ENCODE results near the gene TAC4.

TAC4 gene

DNA sequence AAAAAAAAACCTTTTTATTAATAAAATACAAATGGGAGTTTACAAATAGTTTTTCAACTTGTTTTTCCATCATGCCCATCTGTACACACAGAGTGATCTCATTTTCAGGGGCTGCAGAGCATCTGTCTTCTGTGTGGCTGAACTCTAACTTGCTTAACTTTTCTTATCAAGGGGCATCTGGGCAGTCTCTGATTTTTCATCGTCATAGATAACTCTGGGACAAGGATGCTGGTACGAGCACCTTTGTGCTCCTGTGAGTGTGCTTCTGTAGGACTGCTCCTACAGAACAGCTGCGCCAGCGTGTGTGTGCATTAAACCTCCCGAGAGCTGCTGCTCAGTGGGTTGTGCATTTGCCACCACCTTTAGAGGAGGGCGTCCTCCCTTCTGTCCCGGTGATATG, 34.6 kb upstream of the TAC4 start:
- H3K9me3 Mint-ChIP-seq, result no peaks in the 10 kb centered on the region
- no peak overlapping the region for H3K4me3 Mint-ChIP-seq
- DNase-seq (no peak), ATAC-seq (replicated peaks) (no peak)
- H3K27ac Mint-ChIP-seq, result no peak overlapping the region
- peaks cover 4 to 8% of the 10 kb centered on the region in 2 donors for H3K4me1 Mint-ChIP-seq (ENCODE audit: low read depth in 2 of 2)
- peaks cover 3% of the 10 kb centered on the region for H3K36me3 Mint-ChIP-seq (ENCODE audit: insufficient read depth)
- H3K27me3 Mint-ChIP-seq, result peaks cover 65 to 91% of the 10 kb centered on the region in 2 donors

- H3K9me3 Mint-ChIP-seq, result no peaks in the 10 kb centered on the region
- DNase-seq (no peak), ATAC-seq (replicated peaks) (no peak)
- H3K27ac Mint-ChIP-seq, result no peak overlapping the region
- H3K4me3 Mint-ChIP-seq, result no peak overlapping the region
- H3K4me1 Mint-ChIP-seq (ENCODE audit: low read depth in 2 of 2), result peaks cover 4 to 8% of the 10 kb centered on the region in 2 donors
- H3K36me3 Mint-ChIP-seq (ENCODE audit: insufficient read depth), result peaks cover 3% of the 10 kb centered on the region
- H3K27me3 Mint-ChIP-seq, result peaks cover 63 to 81% of the 10 kb centered on the region in 2 donors
Measured at GRCh38 chr17:49881054-49881402, 33.2 kb upstream of the TAC4 start.

DNA sequence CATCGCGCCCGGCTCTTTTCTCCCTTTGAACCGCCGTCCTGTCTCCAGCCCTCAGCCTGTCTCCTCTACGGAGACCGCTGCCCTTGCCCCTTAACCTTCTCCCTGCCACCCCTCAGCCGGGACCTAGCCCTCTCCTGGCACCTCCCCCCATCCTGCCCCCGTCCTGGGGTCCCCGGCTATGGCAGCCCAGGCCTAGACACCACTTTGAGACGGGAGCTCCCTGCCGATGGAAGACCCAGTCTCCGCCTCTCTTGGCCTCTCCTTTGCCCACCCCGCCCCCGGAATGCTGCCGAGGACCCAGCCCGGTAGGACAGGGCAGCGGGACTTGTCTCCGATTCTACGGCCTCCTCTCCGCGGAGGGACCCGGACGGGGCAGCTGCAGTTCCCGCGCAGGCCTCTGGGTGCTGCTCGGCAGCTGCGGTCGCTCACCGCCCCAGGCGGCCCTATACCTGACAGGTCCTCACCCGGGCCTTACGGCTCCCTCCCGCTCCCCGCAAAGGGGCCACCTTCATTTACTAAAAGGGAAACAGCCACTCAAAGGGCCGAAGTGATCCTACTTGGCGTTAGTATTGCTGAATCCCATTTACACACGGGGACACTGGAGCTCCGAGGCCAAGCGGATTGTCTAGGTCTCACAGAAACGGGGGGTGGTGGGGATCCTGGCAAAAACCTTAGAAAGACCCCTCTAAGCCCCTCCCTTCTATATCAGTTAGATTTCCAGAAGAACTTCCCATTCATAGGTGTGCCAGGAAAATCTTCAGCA, 32.6 kb upstream of the TAC4 start:
- Mint-ChIP-seq H3K36me3 (ENCODE audit: insufficient read depth) (peaks cover 3% of the 10 kb centered on the region), H3K4me3 (peak overlapping the region; percentile 38 to 58), H3K27ac (no peak overlapping the region), H3K27me3 (peaks cover 60 to 80% of the 10 kb centered on the region in 2 donors), H3K9me3 (no peaks in the 10 kb centered on the region), H3K4me1 (ENCODE audit: low read depth in 2 of 2) (peaks cover 4 to 8% of the 10 kb centered on the region in 2 donors)
- ATAC-seq (replicated peaks) (peak; percentile 99), DNase-seq (peak; percentile 64 to 71 (median 68))

- Mint-ChIP-seq H3K9me3 (no peaks in the 10 kb centered on the region), H3K27ac (no peak overlapping the region), H3K4me3 (no peak overlapping the region), H3K27me3 (peaks cover 62 to 80% of the 10 kb centered on the region in 2 donors), H3K4me1 (ENCODE audit: low read depth in 2 of 2) (peaks cover 4 to 8% of the 10 kb centered on the region in 2 donors), H3K36me3 (ENCODE audit: insufficient read depth) (peaks cover 3% of the 10 kb centered on the region)
- DNase-seq, result no peak
- no peak for ATAC-seq (replicated peaks)
Measured at GRCh38 chr17:49878931-49879904, 31.3 kb upstream of the TAC4 start.

DNA sequence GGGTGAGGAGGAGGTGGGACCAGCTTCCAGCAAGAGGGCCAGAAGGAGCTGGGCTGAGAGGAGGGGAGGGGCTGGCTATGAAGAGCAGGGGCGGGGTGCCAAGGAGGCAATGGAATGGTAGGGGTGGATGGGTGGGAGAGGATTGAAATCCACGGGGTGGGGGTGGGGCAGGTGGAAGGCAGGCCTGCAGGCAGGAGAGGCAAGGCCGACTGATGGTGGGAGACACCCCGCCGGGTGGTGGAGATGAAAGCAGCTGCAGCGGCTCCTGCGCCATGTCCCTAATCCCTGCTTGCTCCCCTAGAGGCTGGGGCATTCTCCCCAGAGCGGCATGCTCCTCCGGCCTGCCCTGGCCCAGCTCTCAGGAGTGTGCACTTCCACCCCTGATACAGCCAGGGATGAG, 27.8 kb upstream of the TAC4 start:
- no peak overlapping the region for H3K4me3 Mint-ChIP-seq
- H3K27me3 Mint-ChIP-seq, result peaks cover 45 to 66% of the 10 kb centered on the region in 2 donors

GRCh38 chr17:49874911-49875310, 27.0 kb upstream of the TAC4 start:
- Mint-ChIP-seq H3K36me3 (ENCODE audit: insufficient read depth) (peaks cover 3% of the 10 kb centered on the region), H3K27me3 (peaks cover 46 to 58% of the 10 kb centered on the region in 2 donors), H3K4me1 (ENCODE audit: low read depth in 2 of 2) (peaks cover 0 to 9% of the 10 kb centered on the region in 2 donors), H3K27ac (no peak overlapping the region), H3K9me3 (no peaks in the 10 kb centered on the region), H3K4me3 (no peak overlapping the region)
- DNase-seq, result no peak
- no peak for ATAC-seq (replicated peaks)

More for the DNA sequence above, 27.8 kb upstream of the TAC4 start:
- Mint-ChIP-seq H3K27ac (no peak overlapping the region), H3K36me3 (ENCODE audit: insufficient read depth) (peaks cover 3% of the 10 kb centered on the region), H3K4me1 (ENCODE audit: low read depth in 2 of 2) (peaks cover 6 to 12% of the 10 kb centered on the region in 2 donors), H3K9me3 (no peaks in the 10 kb centered on the region)
- ATAC-seq (replicated peaks) (no peak), DNase-seq (no peak)

DNA sequence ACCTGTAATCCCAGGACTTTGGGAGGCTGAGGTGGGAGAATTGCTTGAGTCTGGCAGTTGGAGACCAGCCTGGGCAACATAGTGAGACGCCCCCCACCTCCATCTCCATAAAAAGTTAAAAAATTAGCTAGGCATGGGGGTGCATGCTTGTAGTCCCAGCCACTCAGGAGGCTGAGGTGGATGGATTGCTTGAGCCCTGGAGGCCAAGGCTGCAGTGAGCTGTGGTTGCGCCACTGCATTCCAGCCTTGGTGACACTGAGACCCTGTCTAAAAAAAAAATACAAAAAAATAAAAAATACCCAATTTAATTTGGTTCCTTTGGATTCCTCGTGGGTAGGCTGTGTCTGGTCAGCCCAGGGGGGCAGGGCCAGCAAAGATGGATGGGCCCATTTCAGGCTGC, 26.1 kb upstream of the TAC4 start:
- H3K36me3 Mint-ChIP-seq (ENCODE audit: insufficient read depth), result peaks cover 3% of the 10 kb centered on the region
- DNase-seq, result no peak
- H3K9me3 Mint-ChIP-seq, result no peaks in the 10 kb centered on the region
- H3K27me3 Mint-ChIP-seq, result peaks cover 39 to 48% of the 10 kb centered on the region in 2 donors
- H3K4me1 Mint-ChIP-seq (ENCODE audit: low read depth in 2 of 2), result peaks cover 0 to 8% of the 10 kb centered on the region in 2 donors
- H3K4me3 Mint-ChIP-seq, result no peak overlapping the region
- ATAC-seq (replicated peaks), result no peak
- no peak overlapping the region for H3K27ac Mint-ChIP-seq

- Mint-ChIP-seq H3K36me3 (ENCODE audit: insufficient read depth) (peaks cover 3% of the 10 kb centered on the region), H3K27me3 (peaks cover 38 to 46% of the 10 kb centered on the region in 2 donors), H3K4me1 (ENCODE audit: low read depth in 2 of 2) (peaks cover 0 to 8% of the 10 kb centered on the region in 2 donors), H3K9me3 (no peaks in the 10 kb centered on the region), H3K4me3 (no peak overlapping the region), H3K27ac (no peak overlapping the region)
- DNase-seq (no peak), ATAC-seq (replicated peaks) (no peak)
Measured at GRCh38 chr17:49873466-49873865, 25.6 kb upstream of the TAC4 start.

DNA sequence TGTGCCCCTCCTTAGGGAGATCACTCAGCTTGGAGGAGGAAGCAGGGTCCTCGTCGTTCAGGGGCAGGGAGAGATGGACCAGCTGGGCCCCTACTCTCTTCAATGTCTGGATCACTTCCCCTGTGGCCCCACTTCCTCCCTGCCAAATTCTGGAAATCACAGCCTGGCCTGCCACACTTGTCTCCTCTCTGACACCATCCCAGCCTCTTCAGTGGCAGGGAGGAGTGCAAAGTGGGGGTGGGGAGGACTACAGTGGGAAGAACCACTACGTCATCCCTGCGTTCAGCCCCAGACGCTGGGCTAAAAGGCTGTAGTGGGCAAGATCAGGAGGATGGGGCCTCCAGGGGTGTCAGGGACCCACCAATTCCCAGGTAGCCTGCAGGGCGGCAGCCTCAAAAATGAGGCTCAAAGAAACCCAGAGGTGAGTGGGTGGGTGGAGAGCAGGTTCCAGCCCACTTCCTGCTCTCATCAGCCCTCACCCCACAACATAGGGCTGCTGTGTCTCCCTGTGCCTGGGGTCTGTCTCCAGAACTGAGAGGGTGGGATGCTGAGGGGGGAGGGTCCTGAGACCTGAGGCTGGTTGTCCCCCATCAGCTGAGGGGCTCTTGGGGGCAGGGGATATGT, 25.0 kb upstream of the TAC4 start:
- H3K36me3 Mint-ChIP-seq (ENCODE audit: insufficient read depth), result peaks cover 3% of the 10 kb centered on the region
- DNase-seq, result no peak
- no peak for ATAC-seq (replicated peaks)
- H3K9me3 Mint-ChIP-seq, result no peaks in the 10 kb centered on the region
- H3K27ac Mint-ChIP-seq, result peak overlapping the region in 1 of 2 donors; percentile 22
- peaks cover 0 to 8% of the 10 kb centered on the region in 2 donors for H3K4me1 Mint-ChIP-seq (ENCODE audit: low read depth in 2 of 2)
- peaks cover 34 to 41% of the 10 kb centered on the region in 2 donors for H3K27me3 Mint-ChIP-seq
- H3K4me3 Mint-ChIP-seq, result no peak overlapping the region

DNA sequence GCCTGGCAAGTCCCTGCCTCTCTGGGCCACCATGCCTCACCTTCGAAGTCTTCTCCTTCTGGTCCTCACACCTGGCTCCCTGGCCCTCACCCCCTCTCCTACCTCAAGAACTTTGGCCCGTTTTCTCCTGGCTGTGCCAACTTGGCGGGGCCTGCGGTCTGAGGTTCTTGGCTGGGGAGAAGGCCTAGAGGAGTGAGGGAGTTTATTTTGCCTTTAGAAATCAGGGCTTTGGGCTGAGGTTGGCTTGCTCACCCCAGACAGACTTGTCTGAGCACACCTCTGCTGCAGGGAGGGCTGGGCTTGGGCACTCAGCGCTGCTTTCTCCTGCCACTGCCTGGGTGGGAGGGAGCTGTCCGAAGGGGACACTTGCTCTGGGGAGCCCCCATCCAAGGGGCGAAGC, 23.3 kb upstream of the TAC4 start:
- ATAC-seq (replicated peaks), result no peak
- Mint-ChIP-seq H3K27ac (no peak overlapping the region), H3K27me3 (peaks cover 27 to 32% of the 10 kb centered on the region in 2 donors), H3K4me1 (ENCODE audit: low read depth in 2 of 2) (peaks cover 0 to 8% of the 10 kb centered on the region in 2 donors), H3K36me3 (ENCODE audit: insufficient read depth) (peaks cover 3% of the 10 kb centered on the region), H3K4me3 (no peak overlapping the region), H3K9me3 (no peaks in the 10 kb centered on the region)
- no peak for DNase-seq

GRCh38 chr17:49870298-49870697, 22.4 kb upstream of the TAC4 start:
- no peak for DNase-seq
- Mint-ChIP-seq H3K27me3 (peaks cover 23 to 26% of the 10 kb centered on the region in 2 donors), H3K4me1 (ENCODE audit: low read depth in 2 of 2) (peaks cover 0 to 8% of the 10 kb centered on the region in 2 donors), H3K4me3 (no peak overlapping the region), H3K36me3 (ENCODE audit: insufficient read depth) (peaks cover 3% of the 10 kb centered on the region), H3K9me3 (no peaks in the 10 kb centered on the region), H3K27ac (no peak overlapping the region)
- ATAC-seq (replicated peaks), result no peak

DNA sequence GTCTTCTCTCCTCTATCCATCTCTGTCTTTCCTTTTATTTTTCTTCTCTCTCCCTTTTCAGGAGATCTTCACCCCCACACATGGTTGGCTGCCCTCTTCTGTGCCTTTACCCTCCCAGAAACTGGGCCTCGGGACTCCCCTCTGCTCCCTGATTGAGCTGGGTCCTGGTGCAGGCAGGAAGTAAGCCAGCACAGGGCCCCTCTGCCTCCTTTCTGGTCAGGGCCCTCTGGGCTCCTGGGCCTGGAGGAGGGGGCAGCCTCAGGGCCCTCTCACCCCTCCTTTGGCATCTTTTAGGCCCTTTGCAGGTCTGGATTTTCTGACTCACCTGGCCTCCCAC, 21.1 kb upstream of the TAC4 start:
- DNase-seq (no peak), ATAC-seq (replicated peaks) (no peak)
- Mint-ChIP-seq H3K27ac (no peak overlapping the region), H3K9me3 (no peaks in the 10 kb centered on the region), H3K27me3 (peaks cover 13 to 15% of the 10 kb centered on the region in 2 donors), H3K36me3 (ENCODE audit: insufficient read depth) (no peaks in the 10 kb centered on the region), H3K4me1 (ENCODE audit: low read depth in 2 of 2) (peaks cover 0 to 8% of the 10 kb centered on the region in 2 donors), H3K4me3 (no peak overlapping the region)

DNA sequence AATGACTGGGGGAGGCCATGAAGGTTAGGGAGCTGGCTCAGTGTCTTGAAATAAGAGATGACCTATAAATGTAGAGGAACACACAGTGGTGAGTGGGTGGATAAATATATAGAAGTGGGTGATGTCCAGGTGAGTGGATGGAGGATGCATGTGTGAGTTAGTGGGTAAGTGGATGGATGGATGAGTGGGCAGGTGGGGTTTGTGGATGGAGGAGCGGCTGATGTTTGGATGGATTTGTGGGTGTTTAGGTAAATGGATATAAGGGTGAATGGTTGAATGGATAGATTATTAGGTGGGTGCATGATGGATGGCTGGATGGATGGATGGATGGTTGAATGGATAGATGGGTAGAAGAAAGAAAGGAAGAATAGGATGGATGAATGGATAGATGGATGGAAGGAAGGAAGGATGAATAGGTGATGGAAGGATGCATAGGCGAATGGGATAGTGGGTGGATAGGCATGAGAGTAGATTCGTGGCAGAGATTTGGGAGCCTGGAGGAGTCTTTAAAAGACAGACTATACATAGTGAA, 19.1 kb upstream of the TAC4 start:
- DNase-seq (no peak), ATAC-seq (replicated peaks) (no peak)
- H3K27ac Mint-ChIP-seq, result no peak overlapping the region
- H3K9me3 Mint-ChIP-seq, result no peaks in the 10 kb centered on the region
- H3K27me3 Mint-ChIP-seq, result peaks cover 6 to 10% of the 10 kb centered on the region in 2 donors
- H3K4me3 Mint-ChIP-seq, result no peak overlapping the region
- H3K4me1 Mint-ChIP-seq (ENCODE audit: low read depth in 2 of 2), result no peaks in the 10 kb centered on the region
- no peaks in the 10 kb centered on the region for H3K36me3 Mint-ChIP-seq (ENCODE audit: insufficient read depth)
